GM21825 (cell line): ENCODE results near the gene AIG1.
"Not testable (repeated sequence)": the region's sequence is repeated elsewhere in the genome, so short reads cannot be mapped to it uniquely, and the experiment has no call there.

Experiments
- ATAC-seq: cut with Tn5 transposase; IDR thresholded peaks from one replicate; pipeline ENCODE4 v1.9.1; 2021; ENCODE audit warnings: mild to moderate bottlenecking, moderate library complexity; ENCODE audit not compliant: unreplicated experiment

Gene AIG1

GRCh38 chr6:143060806-143061596, at the start of gene AIG1:
Gene AIG1, plus strand, starts transcription at chr6:143060889. Its CDS starts 37 bp downstream, at chr6:143060926.
- ATAC-seq, result peak; percentile 74

DNA sequence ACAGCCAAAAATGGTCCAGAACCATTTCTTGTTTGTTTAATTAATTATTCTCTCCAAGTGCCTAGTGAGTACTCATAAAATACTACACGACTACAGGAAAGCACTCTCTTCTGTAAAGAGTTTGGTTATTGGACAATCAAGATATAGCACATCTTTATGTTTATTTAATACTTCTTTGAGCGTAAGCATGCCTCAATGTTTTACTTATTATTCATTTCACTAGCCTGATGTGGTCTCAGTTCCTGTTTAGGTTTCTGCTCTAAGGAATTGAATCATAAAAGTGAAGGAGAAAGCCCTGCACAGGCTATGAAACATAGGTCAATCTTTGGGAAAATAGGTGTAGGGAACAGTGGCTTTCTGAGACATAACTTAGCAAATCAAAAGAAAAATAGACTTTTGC, 45.9 kb upstream of the AIG1 start:
- ATAC-seq, result no peak

DNA sequence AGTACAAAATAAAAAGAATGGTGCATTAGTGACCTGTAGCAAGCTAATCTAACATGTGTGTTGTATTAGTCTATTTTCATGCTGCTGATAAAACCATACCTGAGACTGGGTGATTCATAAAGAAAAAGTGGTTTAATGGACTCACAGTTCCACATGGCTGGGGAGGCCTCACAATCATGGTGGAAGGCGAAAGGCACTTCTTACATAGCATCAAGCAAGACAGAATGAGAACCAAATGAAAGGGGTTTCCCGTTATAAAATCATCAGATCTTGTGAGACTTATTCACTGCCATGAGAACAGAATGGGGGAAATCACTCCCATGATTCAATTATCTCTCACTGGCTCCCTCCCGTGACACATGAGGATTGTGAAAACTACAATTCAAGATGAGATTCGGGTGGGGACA, 45.4 kb upstream of the AIG1 start:
- no peak for ATAC-seq

GRCh38 chr6:143018955-143019354, 41.7 kb upstream of the AIG1 start:
- ATAC-seq, result no peak

GRCh38 chr6:143020862-143021261, 39.8 kb upstream of the AIG1 start:
- ATAC-seq, result not testable (repeated sequence)

DNA sequence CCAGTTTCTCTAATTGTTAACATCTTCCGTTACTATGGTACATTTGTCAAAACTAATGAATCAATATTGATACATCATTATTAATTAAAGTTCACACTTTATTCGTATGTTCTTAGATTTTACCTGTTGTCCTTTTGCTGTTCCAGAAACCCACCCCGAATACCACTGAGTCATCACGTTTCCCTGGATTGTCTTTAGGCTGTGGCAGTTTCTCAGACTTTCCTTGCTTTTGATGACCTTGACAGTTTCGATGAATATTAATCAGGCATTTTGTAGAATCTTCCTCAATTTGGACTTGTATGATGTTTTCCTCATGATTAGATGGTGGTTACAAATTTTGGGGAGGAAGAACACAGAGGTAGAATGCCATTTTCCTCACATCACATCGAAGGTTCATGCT, 39.1 kb upstream of the AIG1 start:
- no peak for ATAC-seq

DNA sequence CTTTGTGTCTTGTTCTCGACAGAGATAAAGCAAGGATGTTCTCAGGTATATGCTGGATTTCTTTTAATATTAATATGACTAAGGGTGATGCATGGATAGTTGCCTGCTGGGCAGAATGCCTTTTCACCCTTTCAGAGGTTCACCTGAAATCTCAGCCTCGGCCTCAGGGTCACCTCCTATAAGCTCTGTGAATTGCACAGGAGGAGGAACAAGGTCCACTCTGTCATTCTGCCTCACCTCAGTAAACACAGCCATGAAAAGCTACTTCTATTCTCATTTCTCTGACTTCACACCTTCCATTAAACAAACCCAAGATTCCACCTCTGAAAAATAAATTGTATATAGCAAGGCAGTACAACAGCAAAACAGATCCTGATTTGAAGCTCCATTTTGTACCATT, 38.1 kb upstream of the AIG1 start:
- ATAC-seq, result no peak

GRCh38 chr6:143023695-143024094, 37.0 kb upstream of the AIG1 start:
- no peak for ATAC-seq

DNA sequence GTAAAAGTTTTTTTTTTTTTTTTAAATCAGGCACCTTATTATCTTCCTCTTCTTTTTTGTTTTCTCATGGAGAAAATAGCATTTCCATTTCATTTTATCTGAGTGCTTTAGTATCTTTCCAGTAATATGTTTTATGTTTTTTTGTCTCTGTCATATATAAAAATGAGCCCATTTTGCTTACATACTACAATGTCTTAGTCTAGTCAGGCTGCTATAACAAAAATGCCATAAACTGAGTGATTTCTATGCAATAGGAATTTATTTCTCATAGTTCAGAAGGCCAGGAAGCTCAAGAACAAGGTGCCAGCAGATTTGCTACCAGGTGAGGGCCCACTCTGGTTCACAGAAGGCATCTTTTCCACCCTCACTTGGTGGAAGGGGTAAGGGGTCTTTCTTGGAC, 35.7 kb upstream of the AIG1 start:
- ATAC-seq, result no peak

DNA sequence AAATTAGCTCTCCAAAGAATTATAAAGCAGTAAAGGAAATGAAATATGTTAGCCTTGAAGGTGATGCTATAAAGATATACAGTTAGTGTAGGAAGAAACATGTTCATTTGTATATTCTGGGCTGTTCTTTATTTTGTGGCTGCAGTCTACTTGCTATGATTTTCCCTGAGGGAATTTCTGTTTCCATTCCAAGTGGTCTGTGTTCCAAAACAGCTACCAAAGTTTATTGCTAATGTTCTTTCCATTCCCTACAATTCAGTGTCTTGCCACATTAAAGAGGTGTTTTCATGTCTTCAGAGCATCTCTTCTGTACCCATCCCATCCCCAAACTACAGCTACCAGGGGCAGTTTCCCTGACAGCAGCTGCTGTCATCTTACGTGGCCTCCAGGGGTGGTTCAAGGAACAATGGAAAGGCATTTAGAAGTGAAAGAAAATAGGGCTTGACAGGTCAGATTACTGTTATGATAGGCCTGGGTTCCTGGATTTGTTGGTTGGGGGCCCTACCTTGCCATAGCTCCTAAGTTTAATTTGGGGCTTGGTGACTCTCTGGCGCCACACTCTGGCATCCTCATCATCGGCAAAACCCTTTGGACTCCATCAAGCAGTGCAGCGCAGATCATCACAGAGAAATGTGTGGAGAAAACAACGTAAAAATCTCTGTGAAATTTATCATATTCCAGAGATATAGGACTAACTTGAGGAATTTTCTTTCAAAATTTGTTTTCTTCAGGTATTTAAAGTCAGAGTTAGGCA, 33.8 kb upstream of the AIG1 start:
- no peak for ATAC-seq

- no peak for ATAC-seq
These were observed 25.9 kb upstream of the AIG1 start for GRCh38 chr6:143034689-143035334.

DNA sequence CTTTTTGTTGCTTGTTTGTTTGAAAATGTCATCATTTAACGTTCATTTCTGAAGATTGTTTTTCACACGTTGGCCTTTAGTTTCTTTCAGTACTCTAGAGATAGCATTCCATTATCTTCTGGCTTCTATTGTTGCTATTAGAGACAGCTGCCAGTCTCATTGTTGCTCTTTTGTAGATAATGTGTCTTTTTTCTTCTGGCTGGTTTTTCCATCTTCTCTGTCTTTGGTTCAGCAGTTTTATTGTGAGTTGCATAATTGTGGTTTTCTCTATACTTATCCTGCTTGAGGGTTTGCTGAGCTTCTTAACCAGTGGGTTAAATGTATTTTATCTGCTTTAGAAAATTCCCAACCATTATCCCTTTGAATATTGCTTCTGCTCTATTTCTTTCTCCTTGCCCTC, 23.2 kb upstream of the AIG1 start:
- no peak for ATAC-seq

DNA sequence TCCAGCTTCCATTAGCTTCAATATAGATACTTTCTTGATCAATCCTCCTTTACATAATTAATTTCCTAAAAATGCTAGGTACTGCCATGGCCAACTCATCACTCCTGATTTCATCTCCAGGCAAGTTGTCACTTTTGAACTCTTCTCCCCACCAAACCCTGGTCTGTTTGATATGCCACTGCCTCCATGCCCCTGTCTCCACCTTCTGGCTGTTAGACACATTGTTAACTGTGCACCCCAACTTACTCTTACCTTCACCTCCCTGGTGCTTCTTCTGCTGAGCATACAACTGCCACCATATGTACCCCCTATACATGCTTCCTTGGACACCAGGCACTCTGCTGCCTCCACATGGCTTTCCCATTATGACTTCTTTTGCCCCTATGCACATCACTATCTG, 21.9 kb upstream of the AIG1 start:
- ATAC-seq, result no peak

DNA sequence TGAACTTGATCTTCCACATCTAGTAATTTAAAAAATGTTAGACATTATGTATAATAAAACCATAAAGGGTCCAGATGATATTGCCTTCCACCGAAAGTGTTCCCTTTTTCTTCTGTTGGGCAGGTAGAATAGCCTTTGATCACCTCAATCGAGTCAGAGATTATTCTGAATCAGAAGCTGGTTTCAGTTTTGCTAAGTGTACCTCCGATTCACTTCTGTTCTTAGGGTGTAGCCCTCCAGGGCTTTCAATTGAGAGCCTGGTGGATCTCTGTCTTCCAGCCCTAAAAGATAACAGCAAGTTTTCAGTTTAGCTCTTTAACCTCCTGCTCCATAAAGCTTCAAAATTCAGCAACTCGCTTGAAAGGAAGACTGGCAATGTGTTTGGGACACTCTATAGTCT, 21.1 kb upstream of the AIG1 start:
- no peak for ATAC-seq

DNA sequence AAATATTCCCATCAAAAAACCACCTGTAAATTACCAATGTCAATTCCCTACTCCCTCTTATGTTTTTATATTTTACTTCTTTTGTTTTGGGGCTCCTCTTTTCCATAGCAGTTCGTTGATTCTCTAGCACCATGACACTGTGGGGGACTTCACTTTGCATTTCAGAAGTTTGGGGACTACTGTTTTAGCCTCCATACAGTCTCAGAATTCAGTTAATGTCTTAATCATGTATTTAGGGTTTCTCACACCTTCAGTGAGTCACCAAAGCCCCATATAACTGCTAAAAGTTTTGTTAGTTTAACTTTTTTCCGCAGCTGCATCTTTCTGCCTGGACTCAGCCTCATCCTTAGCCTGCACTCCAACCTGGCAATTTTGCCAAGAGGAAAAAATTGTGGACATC, 20.7 kb upstream of the AIG1 start:
- ATAC-seq, result no peak

DNA sequence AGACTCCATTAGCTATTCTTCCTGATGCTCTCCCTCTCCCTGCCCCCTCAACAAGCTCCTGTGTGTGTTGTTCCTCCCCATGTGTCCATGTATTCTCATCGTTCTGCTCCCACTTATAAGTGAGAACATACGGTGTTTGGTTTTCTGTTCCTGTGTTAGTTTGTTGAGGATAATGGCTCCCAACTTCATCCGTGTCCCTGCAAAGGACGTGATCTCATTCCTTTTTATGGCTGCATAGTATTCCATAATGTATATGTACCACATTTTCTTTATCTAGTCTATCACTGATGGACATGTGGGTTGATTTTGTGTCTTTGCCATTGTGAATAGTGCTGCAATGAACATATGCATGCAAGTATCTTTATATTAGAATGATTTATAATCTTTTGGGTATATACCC, 16.3 kb upstream of the AIG1 start:
- ATAC-seq, result not testable (repeated sequence)

DNA sequence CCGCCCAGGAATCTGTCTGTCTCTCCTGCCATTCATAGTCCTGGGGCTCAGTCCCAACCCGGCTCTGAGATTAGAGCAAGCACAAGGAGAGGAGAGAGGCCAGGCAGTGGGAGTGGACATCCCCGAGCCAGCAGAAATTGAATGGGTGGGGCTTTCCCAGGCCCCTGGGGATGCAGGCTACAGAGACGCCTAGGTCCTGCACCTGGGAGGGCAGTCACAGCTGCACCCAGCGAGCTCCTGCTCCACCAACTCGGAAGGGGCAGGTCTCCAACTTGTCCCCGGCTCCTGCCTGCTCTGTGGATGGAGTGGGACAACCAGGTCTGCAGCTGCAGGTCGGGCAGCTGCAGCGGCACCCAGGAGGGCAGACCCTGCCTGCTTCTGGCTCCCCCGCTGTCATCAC, 11.1 kb upstream of the AIG1 start:
- ATAC-seq, result no peak

GRCh38 chr6:143050509-143050908, 10.2 kb upstream of the AIG1 start:
- ATAC-seq, result no peak

DNA sequence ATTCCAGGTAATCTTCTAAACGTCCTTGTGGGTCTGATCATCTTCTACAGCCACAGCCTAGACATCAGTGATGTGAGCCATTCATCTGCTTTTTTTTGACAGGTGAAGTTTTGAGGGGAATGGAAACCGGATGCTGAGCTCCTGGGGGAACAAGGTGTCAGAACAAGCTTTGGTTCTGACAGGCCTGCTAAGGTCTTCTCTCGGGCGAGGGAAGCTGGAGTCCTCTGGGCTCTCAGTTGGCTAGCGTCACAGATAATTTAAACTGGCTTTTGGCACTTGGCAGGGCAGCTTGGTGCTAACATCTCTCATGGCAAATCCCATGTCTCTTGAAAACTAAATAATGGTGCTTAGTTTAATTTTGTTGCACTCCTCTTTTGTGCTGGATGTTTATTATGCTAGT, 8.4 kb upstream of the AIG1 start:
- no peak for ATAC-seq

- ATAC-seq, result no peak
These were observed 6.8 kb upstream of the AIG1 start for GRCh38 chr6:143053856-143054255.

DNA sequence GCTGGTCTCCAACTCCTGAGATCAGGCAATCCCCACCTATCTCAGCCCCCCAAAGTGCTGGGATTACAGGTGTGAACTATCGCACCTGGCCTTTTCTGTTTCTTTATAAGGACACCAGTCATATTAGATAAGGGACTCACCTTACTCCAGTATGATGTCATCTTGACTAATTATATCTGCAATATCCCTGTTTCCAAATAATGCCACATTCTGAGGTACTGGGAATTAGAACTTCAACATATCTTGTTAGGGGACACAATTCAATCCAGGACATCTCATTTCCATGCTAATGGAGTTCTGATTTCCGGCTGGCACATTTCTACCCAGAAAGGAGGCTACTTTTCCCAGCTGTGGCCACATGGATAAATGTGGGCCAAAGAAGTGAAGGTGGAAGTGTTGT, 6.4 kb upstream of the AIG1 start:
- ATAC-seq, result no peak

DNA sequence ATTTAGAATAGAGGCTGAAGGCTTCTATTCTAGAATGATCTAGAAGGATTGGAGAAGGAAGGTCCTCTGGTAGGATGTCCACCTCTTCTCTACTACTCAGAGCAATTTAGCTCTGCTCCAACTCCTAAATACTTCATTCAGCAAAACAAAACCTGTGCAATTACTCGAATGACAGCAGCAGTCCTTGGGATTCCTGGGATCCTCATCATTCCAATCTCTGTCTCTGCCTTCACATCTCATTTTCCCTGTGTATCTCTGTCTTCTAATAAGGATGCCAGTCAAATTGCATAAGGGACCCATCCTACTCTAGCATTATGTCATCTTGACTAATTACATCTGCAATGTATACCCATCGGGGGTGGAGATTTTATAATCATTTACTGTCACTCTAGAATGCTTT, 5.5 kb upstream of the AIG1 start:
- no peak for ATAC-seq
